ENCODE data around the gene TXNDC16. TPM values are rescaled to one million over a fixed set of nuclear protein-coding genes. Genes with fewer than 3 reads are reported as not detected.

TXNDC16 gene
- total RNA-seq, 2 experiments from 2014 or later = 10.4 to 11.4 TPM

DNA sequence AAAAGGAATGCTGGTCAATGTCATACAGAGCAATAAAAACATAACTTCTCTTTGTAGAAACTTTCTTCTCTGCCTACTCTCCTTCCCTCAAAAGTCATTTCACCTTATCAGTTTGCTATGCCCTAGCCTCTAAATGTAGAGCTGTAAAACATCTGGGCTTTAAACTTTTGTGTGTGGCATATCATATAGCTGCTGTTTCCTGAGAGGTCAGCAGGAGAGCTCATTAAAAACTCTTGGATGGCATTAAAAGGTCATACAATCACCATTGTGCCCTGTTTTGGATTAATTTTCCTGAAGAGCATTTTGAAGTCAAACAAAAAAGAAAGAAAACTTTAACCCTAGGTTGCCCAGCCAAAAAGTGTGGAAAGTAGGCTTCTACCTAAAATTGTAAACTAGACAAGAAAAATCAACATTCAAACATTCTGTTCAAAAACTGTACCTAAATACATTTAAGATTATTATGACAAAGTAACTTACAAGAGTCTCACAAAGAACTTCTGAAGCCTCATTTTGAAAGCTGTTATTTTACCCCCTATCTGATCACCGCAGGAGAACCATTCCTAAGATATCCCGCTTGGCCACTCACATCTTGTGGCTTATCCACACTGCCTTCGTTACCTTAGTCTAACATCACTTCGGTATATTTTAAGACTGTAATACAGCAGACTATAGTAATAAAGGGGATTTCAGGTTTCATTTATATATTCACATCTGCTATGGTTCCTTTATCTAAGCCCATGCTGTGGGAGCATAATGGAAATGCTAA, 38.1 kb downstream of the TXNDC16 start:
- POLR2A ChIA-PET = no interaction called here
- TF ChIP-seq, protein P1, sequence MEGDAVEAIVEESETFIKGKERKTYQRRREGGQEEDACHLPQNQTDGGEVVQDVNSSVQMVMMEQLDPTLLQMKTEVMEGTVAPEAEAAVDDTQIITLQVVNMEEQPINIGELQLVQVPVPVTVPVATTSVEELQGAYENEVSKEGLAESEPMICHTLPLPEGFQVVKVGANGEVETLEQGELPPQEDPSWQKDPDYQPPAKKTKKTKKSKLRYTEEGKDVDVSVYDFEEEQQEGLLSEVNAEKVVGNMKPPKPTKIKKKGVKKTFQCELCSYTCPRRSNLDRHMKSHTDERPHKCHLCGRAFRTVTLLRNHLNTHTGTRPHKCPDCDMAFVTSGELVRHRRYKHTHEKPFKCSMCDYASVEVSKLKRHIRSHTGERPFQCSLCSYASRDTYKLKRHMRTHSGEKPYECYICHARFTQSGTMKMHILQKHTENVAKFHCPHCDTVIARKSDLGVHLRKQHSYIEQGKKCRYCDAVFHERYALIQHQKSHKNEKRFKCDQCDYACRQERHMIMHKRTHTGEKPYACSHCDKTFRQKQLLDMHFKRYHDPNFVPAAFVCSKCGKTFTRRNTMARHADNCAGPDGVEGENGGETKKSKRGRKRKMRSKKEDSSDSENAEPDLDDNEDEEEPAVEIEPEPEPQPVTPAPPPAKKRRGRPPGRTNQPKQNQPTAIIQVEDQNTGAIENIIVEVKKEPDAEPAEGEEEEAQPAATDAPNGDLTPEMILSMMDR (IDR thresholded peaks at IDR 0.05) = no peak
- DNase-seq (no peak), ATAC-seq (ENCODE audit: poor library complexity) (no peak)
- CTCF ChIA-PET = no interaction called here
- Mint-ChIP-seq H3K27me3 (no peaks in the 10 kb centered on the region), H3K27ac (no peak overlapping the region), H3K4me1 (ENCODE audit: low read depth) (no peaks in the 10 kb centered on the region), H3K4me3 (no peak overlapping the region), H3K36me3 (ENCODE audit: low read depth) (peaks cover 22% of the 10 kb centered on the region), H3K9me3 (no peaks in the 10 kb centered on the region)
- intact Hi-C loops (cut with DNase I, micrococcal nuclease) = no loop called here
- Histone ChIP-seq H3K9me3 (ENCODE audit: control insufficient read depth in 1 of 2, insufficient read depth in 1 of 2, low read length in 2 of 2) (peaks cover 0 to 4% of the 10 kb centered on the region in 2 experiments), H3K4me3 (ENCODE audit: low read length) (no peak overlapping the region), H3K27me3 (ENCODE audit: control insufficient read depth in 1 of 2, insufficient read depth in 2 of 2, low read length in 2 of 2) (no peaks in the 10 kb centered on the region), H3K4me1 (ENCODE audit: insufficient read depth, low read length) (no peaks in the 10 kb centered on the region), H3K27ac (ENCODE audit: low read depth in 1 of 2, low read length in 2 of 2) (no peak overlapping the region), H3K36me3 (ENCODE audit: insufficient read depth, low read length) (peaks cover 7% of the 10 kb centered on the region)

- peaks cover 0 to 4% of the 10 kb centered on the region in 2 experiments for H3K9me3 ChIP-seq (ENCODE audit: control insufficient read depth in 1 of 2, insufficient read depth in 1 of 2, low read length in 2 of 2)
- CTCF ChIA-PET = no interaction called here
- ATAC-seq (ENCODE audit: poor library complexity) (no peak), DNase-seq (no peak)
- TF ChIP-seq, protein P1 (IDR thresholded peaks at IDR 0.05) = no peak
- H3K4me3 Mint-ChIP-seq = no peak overlapping the region
- H3K36me3 Mint-ChIP-seq (ENCODE audit: low read depth) = peaks cover 31% of the 10 kb centered on the region
- no peaks in the 10 kb centered on the region for H3K4me1 Mint-ChIP-seq (ENCODE audit: low read depth)
- H3K27ac Mint-ChIP-seq = no peak overlapping the region
- intact Hi-C loops (cut with DNase I, micrococcal nuclease) = no loop called here
- no peak overlapping the region for H3K27ac ChIP-seq (ENCODE audit: low read depth in 1 of 2, low read length in 2 of 2)
- H3K36me3 ChIP-seq (ENCODE audit: insufficient read depth, low read length) = peaks cover 5% of the 10 kb centered on the region
- H3K9me3 Mint-ChIP-seq = no peaks in the 10 kb centered on the region
- H3K27me3 ChIP-seq (ENCODE audit: control insufficient read depth in 1 of 2, insufficient read depth in 2 of 2, low read length in 2 of 2) = no peaks in the 10 kb centered on the region
- POLR2A ChIA-PET = no interaction called here
- H3K4me3 ChIP-seq (ENCODE audit: low read length) = no peak overlapping the region
- H3K27me3 Mint-ChIP-seq = no peaks in the 10 kb centered on the region
- H3K4me1 ChIP-seq (ENCODE audit: insufficient read depth, low read length) = no peaks in the 10 kb centered on the region
Measured at GRCh38 chr14:52513249-52513648, 39.1 kb downstream of the TXNDC16 start.

- TF ChIP-seq, protein P1 (IDR thresholded peaks at IDR 0.05) = no peak
Measured at GRCh38 chr14:52494444-52494843, 57.9 kb downstream of the TXNDC16 start.

More at GRCh38 chr14:52494444-52494843, 57.9 kb downstream of the TXNDC16 start:
- Mint-ChIP-seq H3K27ac (no peak overlapping the region), H3K4me3 (no peak overlapping the region), H3K9me3 (peaks cover 12% of the 10 kb centered on the region), H3K27me3 (no peaks in the 10 kb centered on the region), H3K36me3 (ENCODE audit: low read depth) (peaks cover 81% of the 10 kb centered on the region), H3K4me1 (ENCODE audit: low read depth) (no peaks in the 10 kb centered on the region)
- peaks cover 6 to 10% of the 10 kb centered on the region in 2 experiments for H3K9me3 ChIP-seq (ENCODE audit: control insufficient read depth in 1 of 2, insufficient read depth in 1 of 2, low read length in 2 of 2)
- H3K36me3 ChIP-seq (ENCODE audit: insufficient read depth, low read length) = peaks cover 7% of the 10 kb centered on the region
- ATAC-seq (ENCODE audit: poor library complexity) = no peak
- intact Hi-C loops (cut with DNase I, micrococcal nuclease) = no loop called here
- DNase-seq = no peak
- no peak overlapping the region for H3K4me3 ChIP-seq (ENCODE audit: low read length)
- H3K27me3 ChIP-seq (ENCODE audit: control insufficient read depth in 1 of 2, insufficient read depth in 2 of 2, low read length in 2 of 2) = no peaks in the 10 kb centered on the region
- ChIA-PET POLR2A (no interaction called here), CTCF (no interaction called here)
- H3K4me1 ChIP-seq (ENCODE audit: insufficient read depth, low read length) = no peaks in the 10 kb centered on the region
- no peak overlapping the region for H3K27ac ChIP-seq (ENCODE audit: low read depth in 1 of 2, low read length in 2 of 2)

Measured in CD4-positive, alpha-beta T cell (primary cell).